ENCODE measurements around the gene WFDC8. TPM values are rescaled to one million over a fixed set of nuclear protein-coding genes. Genes with fewer than 3 reads are reported as not detected.

WFDC8 gene
- total RNA-seq, 1 experiment from 2014 or later: not detected

DNA sequence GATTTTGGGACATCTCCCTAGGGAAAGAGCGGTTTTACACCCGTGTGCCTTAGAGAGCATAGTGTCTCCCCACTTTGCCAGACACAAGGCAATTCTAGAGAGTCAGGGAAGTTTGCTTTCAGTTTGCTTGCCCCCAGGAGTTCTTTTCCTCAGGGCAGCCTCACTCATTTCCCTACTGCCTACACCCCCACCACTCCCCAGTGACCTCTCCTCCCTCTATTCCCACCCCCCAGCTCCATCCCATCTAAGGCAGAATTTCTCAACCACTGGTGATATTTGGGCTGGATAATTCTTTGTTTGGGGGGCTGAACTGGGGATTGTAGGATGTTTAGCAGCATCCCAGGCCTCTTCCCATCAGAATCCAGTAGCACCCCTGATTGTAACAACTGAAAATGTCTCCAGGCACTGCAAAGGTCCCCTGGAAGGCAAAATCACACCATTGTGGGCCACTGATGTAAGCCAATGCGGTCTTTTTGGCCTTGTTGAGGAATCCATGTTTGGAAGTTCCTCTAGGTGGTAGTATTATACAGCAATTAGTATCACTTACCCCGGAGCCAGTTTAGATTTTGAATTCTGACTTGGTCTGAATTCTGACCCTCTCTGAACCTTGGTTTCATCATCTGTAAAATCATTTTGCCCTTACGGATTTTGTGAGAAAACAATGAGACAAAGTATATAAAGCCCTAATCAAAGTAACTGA, 33.2 kb downstream of the WFDC8 start:
- Histone ChIP-seq H3K79me2 (ENCODE audit: insufficient read depth, low read length) (no peaks in the 10 kb centered on the region), H3K23ac (ENCODE audit: insufficient read length, low read depth, low read length) (no peak overlapping the region), H3K18ac (ENCODE audit: insufficient read length, low read depth, low read length) (no peak overlapping the region), H2BK5ac (ENCODE audit: insufficient read length, low read length) (no peak overlapping the region), H3K4ac (ENCODE audit: low read depth, low read length) (no peak overlapping the region), H4K20me1 (ENCODE audit: control insufficient read depth, insufficient read depth, insufficient read length) (no peaks in the 10 kb centered on the region), H2BK15ac (ENCODE audit: low read depth, low read length) (no peak overlapping the region), H4K91ac (ENCODE audit: insufficient read length, low read depth, low read length) (no peak overlapping the region), H3K14ac (ENCODE audit: insufficient read depth, low read length) (no peak overlapping the region), H3K9me3 (ENCODE audit: control insufficient read depth, low read depth, low read length) (no peaks in the 10 kb centered on the region), H2AK5ac (ENCODE audit: insufficient read length, low read length) (no peak overlapping the region), H3K9ac (ENCODE audit: extremely low read depth, insufficient read length, low read length) (no peak overlapping the region), H3K79me1 (ENCODE audit: insufficient read depth, low read depth, low read length, poor library complexity, severe bottlenecking) (no peaks in the 10 kb centered on the region), H3K4me1 (ENCODE audit: insufficient read depth, low read length) (no peaks in the 10 kb centered on the region), H3T11ph (ENCODE audit: low read length) (no peak overlapping the region), H2BK12ac (ENCODE audit: insufficient read length, low read depth, low read length) (no peak overlapping the region), H4K8ac (replicated peaks; ENCODE audit: insufficient read length, low read depth, low read length) (no peak overlapping the region), H3K4me2 (ENCODE audit: insufficient read depth, insufficient read length, low read length) (no peak overlapping the region), H2BK120ac (ENCODE audit: low read depth, low read length, poor library complexity, severe bottlenecking) (no peak overlapping the region), H3K27me3 (ENCODE audit: insufficient read depth, low read length) (no peaks in the 10 kb centered on the region), H4K5ac (ENCODE audit: insufficient read length, low read depth, low read length) (peak overlapping the region; percentile 47), H2BK20ac (ENCODE audit: low read depth, low read length, poor library complexity, severe bottlenecking) (peak overlapping the region; percentile 92), H3K27ac (ENCODE audit: insufficient read length, low read depth, low read length) (no peak overlapping the region), H2AFZ (ENCODE audit: low read length) (peak overlapping the region; percentile 96), H3K56ac (ENCODE audit: insufficient read length, low read depth, low read length) (no peak overlapping the region), H3K23me2 (ENCODE audit: insufficient read length, low read depth, low read length, poor library complexity, severe bottlenecking) (no peaks in the 10 kb centered on the region)
- TF ChIP-seq, protein P1, sequence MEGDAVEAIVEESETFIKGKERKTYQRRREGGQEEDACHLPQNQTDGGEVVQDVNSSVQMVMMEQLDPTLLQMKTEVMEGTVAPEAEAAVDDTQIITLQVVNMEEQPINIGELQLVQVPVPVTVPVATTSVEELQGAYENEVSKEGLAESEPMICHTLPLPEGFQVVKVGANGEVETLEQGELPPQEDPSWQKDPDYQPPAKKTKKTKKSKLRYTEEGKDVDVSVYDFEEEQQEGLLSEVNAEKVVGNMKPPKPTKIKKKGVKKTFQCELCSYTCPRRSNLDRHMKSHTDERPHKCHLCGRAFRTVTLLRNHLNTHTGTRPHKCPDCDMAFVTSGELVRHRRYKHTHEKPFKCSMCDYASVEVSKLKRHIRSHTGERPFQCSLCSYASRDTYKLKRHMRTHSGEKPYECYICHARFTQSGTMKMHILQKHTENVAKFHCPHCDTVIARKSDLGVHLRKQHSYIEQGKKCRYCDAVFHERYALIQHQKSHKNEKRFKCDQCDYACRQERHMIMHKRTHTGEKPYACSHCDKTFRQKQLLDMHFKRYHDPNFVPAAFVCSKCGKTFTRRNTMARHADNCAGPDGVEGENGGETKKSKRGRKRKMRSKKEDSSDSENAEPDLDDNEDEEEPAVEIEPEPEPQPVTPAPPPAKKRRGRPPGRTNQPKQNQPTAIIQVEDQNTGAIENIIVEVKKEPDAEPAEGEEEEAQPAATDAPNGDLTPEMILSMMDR (conservative IDR thresholded peaks at IDR 0.05): peak; percentile 77
- Mint-ChIP-seq H3K36me3 (ENCODE audit: insufficient read depth in 1 of 3, low read depth in 3 of 3) (0 out of 7 replicates have a peak, but pooled peaks cover 0 to 3% (median 0%) of the 10 kb centered on the region in 3 experiments), H3K27ac (no peak overlapping the region; a peak in 1 of 7 replicates), H3K4me3 (no peak overlapping the region), H3K9me3 (peaks cover 0 to 6% of the 10 kb centered on the region in 2 experiments; a peak in 2 of 5 replicates), H3K4me1 (peaks cover 2 to 9% of the 10 kb centered on the region in 2 experiments; a peak in 2 of 4 replicates), H3K27me3 (ENCODE audit: low read depth) (peaks cover 2% of the 10 kb centered on the region)
- DNase-seq: peak; percentile 35
- no CpG with 5 or more reads among the region's 5 CpGs for WGBS (ENCODE audit: extremely low coverage, insufficient read length, low lambda C conversion rate)

Measured in H9 (cell line).